ENCODE results near the gene RUFY3.
A peak's percentile ranks its signal among the peaks of the same experiment; 100 is the strongest.

RUFY3 gene

GRCh38 chr4:70842761-70843435, 121.1 kb downstream of the RUFY3 start:
- peak; percentile 12 for DNase-seq

DNA sequence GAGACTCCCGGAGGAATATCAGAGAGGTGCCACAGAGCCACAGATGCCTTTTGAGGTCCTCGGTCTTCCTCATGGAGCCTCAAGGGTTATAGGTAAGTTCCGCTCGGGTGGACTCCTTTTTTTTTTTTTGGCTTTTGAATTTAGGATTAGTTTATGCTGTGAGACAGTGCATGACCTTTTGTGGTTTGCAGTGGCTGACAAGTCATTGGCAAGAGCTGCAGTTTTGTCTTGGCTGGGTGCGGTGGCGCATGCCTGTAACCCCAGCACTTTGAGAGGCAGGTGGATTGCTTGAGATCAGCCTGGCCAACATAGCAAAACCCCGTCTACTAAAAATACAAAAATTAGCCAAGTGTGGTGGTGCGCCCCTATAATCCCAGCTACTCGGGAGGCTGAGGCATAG, 122.4 kb downstream of the RUFY3 start:
- DNase-seq, result no peak

DNA sequence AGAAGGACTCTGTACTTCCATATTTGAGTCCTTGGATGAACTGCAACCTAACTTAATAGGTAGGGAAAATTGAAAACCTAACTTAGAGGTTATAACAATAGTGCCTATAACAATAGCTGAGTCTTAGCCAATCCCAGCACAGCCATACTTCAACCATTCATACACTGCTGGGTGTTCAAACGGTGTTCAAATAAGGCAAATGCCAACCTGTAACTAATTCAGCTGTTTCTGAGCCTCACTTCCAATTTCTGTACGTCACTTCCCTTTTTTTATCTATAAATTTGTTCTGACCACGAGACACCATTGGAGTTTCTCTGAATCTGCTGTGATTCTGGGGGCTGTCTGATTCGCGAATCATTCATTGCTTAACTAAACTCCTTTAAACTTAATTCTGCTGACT, 127.5 kb downstream of the RUFY3 start:
- DNase-seq, result peak; percentile 55

- no peak for DNase-seq
These were observed 133.7 kb downstream of the RUFY3 start for GRCh38 chr4:70855464-70855863.

Data from inflammatory macrophage treated with lipopolysaccharide for 4 hours (primary cell).